Tibial artery (tissue), 4 donors: Measurements from ENCODE around the gene ASNS.
"Not testable (repeated sequence)": the region's sequence is repeated elsewhere in the genome, so short reads cannot be mapped to it uniquely, and the experiment has no call there.

Experiments used
- DNase-seq, 2 donors: peaks; one replicate each; pipeline ENCODE4 v3.0.0-alpha.2; 2019
- H3K27ac ChIP-seq, 2 donors: fragments of 200-600 bp; sonication (generic) in 1 of 2; 1 replicate in 1 of 2; 2 replicates in 1 of 2; pipeline ENCODE4 v1.5.1; 2018 to 2019; ENCODE audit warnings: mild to moderate bottlenecking in 1 of 2
- H3K27me3 ChIP-seq, 2 donors: fragments of 200-600 bp; sonication (generic) in 1 of 2; one replicate each; pipeline versions ENCODE4 v1.5.1 to v1.6.0; 2016 to 2019
- H3K36me3 ChIP-seq, 3 donors: fragments of 200-600 bp; sonication (generic) in 2 of 3; one replicate each; pipeline ENCODE4 v1.5.1; 2016 to 2019; ENCODE audit warnings: mild to moderate bottlenecking in 2 of 3
- H3K4me1 ChIP-seq, 4 donors: fragments of 200-600 bp; sonication (generic) in 2 of 4; 1 replicate in 3 of 4; 2 replicates in 1 of 4; pipeline ENCODE4 v1.5.1; 2016 to 2019
- H3K4me3 ChIP-seq, 2 donors: fragments of 200-600 bp; sonication (generic) in 1 of 2; 1 replicate in 1 of 2; 2 replicates in 1 of 2; pipeline ENCODE4 v1.5.1; 2018 to 2019; ENCODE audit warnings: mild to moderate bottlenecking in 2 of 2
- H3K9me3 ChIP-seq, 3 donors: fragments of 200-600 bp; sonication (generic) in 1 of 3; one replicate each; pipeline ENCODE4 v1.5.1; 2016 to 2019
- CTCF ChIP-seq, 2 experiments: fragments of 200-600 bp in 1 of 2; fragments of 450-650 bp in 1 of 2; IDR thresholded peaks; one replicate each; pipeline ENCODE4 v1.5.1; 2017 to 2019; ENCODE audit warnings: antibody characterized with exemption in 2 of 2, mild to moderate bottlenecking in 1 of 2, moderate library complexity in 1 of 2
- intact Hi-C: fragments of 100-400 bp; cut with DNase I; formaldehyde crosslinking; loops from one replicate; pipeline ENCODE4 v1.15.0; 2023; ENCODE audit warnings: low total_unique reads

The ASNS gene

DNA sequence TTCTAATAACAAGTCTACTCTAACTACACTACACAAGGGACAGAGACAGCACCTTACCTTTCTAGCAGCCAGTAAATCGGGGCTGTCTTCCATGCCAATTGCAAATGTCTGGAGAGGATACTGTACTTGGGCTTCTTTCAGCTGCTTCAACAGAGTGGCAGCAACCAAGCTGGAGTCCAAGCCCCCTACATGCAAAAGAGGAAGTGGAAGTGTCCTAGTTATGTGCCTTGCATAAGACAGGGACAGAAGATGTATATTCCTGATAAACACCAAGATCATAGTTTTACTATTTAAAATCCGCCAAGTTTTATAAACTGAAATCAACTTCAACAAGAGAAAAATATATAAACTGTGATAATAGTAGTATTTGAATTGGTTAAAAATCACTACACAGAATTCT is 14.0 kb downstream of the ASNS start:
- Histone ChIP-seq H3K27me3 (no peaks in the 10 kb centered on the region), H3K36me3 (peaks cover 20 to 44% (median 35%) of the 10 kb centered on the region in 3 donors), H3K27ac (no peak overlapping the region), H3K4me1 (no peaks in the 10 kb centered on the region), H3K9me3 (no peaks in the 10 kb centered on the region), H3K4me3 (no peak overlapping the region)
- intact Hi-C loops = no loop called here
- DNase-seq = no peak
- no peak for TF ChIP-seq CTCF (IDR thresholded peaks at IDR 0.05)

DNA sequence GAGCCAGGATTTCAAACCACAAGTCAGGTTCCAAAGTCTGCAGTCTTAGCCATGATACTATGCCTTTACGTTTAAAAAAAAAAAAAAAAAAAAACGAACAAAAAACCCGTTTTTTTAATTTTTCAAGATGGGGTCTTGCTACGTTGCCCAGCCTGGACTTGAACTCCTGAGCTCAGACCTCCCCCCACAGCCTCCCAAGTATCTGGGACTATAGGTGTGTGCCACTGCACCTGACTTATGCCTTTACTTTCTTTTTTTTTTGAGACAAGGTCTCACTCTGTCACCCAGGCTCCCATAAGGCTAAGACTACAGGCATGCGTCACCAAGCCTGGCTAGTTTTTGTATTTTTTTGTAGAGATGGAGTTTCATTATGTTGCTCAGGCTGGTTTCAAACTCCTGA is 14.7 kb downstream of the ASNS start:
- H3K4me1 ChIP-seq = no peaks in the 10 kb centered on the region
- H3K9me3 ChIP-seq = no peaks in the 10 kb centered on the region
- intact Hi-C loops = no loop called here
- TF ChIP-seq CTCF (IDR thresholded peaks at IDR 0.05) = no peak
- no peak for DNase-seq
- no peak overlapping the region for H3K27ac ChIP-seq
- H3K4me3 ChIP-seq = no peak overlapping the region
- H3K36me3 ChIP-seq = peaks cover 26 to 46% (median 39%) of the 10 kb centered on the region in 3 donors
- no peaks in the 10 kb centered on the region for H3K27me3 ChIP-seq

DNA sequence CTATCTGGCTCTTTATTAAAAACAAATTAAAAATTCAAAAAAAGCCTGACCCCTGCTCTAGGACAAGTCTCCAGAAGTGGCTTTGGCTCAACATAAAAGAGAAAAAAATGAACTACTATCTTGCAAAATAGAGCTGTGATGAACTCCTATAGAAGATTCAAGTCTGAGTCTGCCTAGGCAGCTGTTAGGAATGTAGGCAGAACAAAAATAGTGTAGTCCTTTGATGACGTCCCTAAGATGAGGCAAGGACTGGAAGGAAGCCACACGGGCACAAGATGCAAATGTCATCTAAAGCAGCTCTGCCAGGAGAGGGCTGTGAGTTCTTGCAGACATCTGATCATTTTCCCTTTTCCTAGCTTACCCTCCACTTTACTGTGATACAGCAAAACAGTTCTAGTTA is 20.5 kb downstream of the ASNS start:
- Histone ChIP-seq H3K36me3 (peaks cover 33 to 47% (median 36%) of the 10 kb centered on the region in 3 donors), H3K9me3 (no peaks in the 10 kb centered on the region), H3K27me3 (no peaks in the 10 kb centered on the region), H3K4me1 (no peaks in the 10 kb centered on the region), H3K27ac (peak overlapping the region in 1 of 2 donors; percentile 29), H3K4me3 (no peak overlapping the region)
- intact Hi-C loops = no loop called here
- DNase-seq = peak in 1 of 2 donors; percentile 66
- no peak for TF ChIP-seq CTCF (IDR thresholded peaks at IDR 0.05)

DNA sequence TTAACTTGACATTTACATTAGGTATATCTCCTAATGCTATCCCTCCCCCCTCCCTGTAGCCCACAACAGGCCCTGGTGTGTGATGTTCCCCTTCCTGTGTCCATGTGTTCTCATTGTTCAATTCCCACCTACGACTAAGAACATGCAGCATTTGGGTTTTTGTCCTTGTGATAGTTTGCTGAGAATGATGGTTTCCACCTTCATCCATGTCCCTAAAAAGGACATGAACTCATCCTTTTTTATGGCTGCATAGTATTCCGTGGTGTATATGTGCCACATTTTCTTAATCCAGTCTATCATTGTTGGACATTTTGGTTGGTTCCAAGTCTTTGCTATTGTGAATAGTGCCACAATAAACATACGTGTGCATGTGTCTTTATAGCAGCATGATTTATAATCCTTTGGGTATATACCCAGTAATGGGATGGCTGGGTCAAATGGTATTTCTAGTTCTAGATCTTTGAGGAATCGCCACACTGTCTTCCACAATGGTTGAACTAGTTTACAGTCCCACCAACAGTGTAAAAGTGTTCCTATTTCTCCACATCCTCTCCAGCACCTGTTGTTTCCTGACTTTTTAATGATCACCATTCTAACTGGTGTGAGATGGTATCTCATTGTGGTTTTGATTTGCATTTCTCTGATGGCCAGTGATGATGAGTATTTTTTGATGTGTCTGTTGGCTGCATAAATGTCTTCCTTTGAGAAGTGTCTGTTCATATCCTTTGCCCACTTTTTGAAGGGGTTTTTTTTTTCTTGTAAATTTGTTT is 21.8 kb downstream of the ASNS start:
- H3K27me3 ChIP-seq, intact Hi-C loops, H3K4me3 ChIP-seq, DNase-seq, H3K9me3 ChIP-seq, H3K27ac ChIP-seq, H3K4me1 ChIP-seq: not testable (repeated sequence)
- H3K36me3 ChIP-seq = peaks cover 33 to 38% (median 35%) of the 10 kb centered on the region in 3 donors

DNA sequence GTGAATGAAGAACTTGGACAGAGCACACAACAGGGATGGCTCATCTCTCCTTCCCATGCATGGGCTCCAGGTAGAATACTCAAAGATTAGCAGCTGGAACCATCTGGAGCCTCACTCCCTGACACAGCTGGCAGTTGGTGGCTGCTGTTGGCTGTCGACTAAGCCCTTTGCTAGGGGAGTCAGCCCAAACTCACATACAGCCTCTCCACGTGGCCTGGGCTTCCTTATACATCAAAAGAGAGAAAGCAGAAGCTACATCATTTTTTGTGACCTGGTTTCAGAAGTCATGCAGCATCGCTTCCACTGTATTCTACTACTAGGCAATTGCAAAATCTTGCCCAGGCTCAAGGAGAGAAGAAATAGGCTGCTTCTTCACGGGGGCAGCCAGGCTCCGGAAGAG is 24.4 kb downstream of the ASNS start:
- DNase-seq = no peak
- intact Hi-C loops = no loop called here
- Histone ChIP-seq H3K4me1 (no peaks in the 10 kb centered on the region), H3K27me3 (no peaks in the 10 kb centered on the region), H3K36me3 (peaks cover 9 to 14% (median 9%) of the 10 kb centered on the region in 3 donors), H3K4me3 (no peak overlapping the region), H3K27ac (no peak overlapping the region), H3K9me3 (peaks cover 0 to 4% (median 0%) of the 10 kb centered on the region in 3 donors)
- TF ChIP-seq CTCF (IDR thresholded peaks at IDR 0.05) = no peak

DNA sequence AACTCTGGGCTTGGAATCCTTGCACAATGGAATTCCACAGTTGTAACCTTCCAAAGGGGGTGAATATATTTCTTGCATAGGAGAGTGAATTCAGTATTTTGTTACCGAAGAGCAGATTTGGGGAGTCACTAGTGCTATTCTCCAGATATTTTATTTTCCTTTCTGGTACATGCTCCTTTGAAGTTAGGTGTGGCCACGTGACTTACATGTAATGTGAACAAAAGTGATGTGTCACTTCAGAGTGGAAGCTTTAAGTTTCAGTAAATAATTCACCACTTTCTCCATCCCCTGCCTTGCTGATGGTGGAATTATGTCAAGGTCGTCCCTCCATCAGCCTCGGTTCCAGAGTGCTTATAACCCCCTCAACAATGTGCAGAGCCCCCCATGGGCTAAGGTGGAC is 25.3 kb downstream of the ASNS start:
- no peak for DNase-seq
- peaks cover under 1 to 6% (median 2%) of the 10 kb centered on the region in 3 donors for H3K36me3 ChIP-seq
- no peak for TF ChIP-seq CTCF (IDR thresholded peaks at IDR 0.05)
- peaks cover 0 to 5% (median 0%) of the 10 kb centered on the region in 3 donors for H3K9me3 ChIP-seq
- intact Hi-C loops = no loop called here
- no peaks in the 10 kb centered on the region for H3K4me1 ChIP-seq
- H3K27me3 ChIP-seq = no peaks in the 10 kb centered on the region
- H3K27ac ChIP-seq = no peak overlapping the region
- H3K4me3 ChIP-seq = no peak overlapping the region
